IMR-90 (cell line): ENCODE data around the gene AKR1C8. TPM values are rescaled to one million over a fixed set of nuclear protein-coding genes. Genes with fewer than 3 reads are reported as not detected.
"Not testable (repeated sequence)": the region's sequence is repeated elsewhere in the genome, so short reads cannot be mapped to it uniquely, and the experiment has no call there.

ENCODE experiments used
- ATAC-seq: fragments of 200-7000 bp; cut with Tn5 transposase; 2 replicates; pipeline ENCODE4 v1.9.1; 2020; ENCODE audit warnings: low read depth, mild to moderate bottlenecking, moderate library complexity
- BruUV-seq: library from RNA; stranded (reverse); fragments of 400-500 nt; replicated peaks from 2 replicates; lab custom pipeline; 2021; lab: Mats Ljungman, UMichigan
- CTCF ChIA-PET: fragments of 300-600 bp; formaldehyde crosslinking; extraction: SDS; loops from one replicate; lab custom pipeline; 2021; ENCODE audit warnings: antibody characterized with exemption; lab: Yijun Ruan, JAX
- POLR2A ChIA-PET: fragments of 300-600 bp; sonication (Branson Sonifier 250); formaldehyde crosslinking; loops from one replicate; lab custom pipeline; 2022; ENCODE audit warnings: antibody characterized with exemption; ENCODE audit not compliant: unreplicated experiment; lab: Charles Lee
- DNase-seq: peaks from one replicate; pipeline ENCODE4 v3.0.0; 2013
- H2AFZ ChIP-seq: replicated peaks from 2 replicates; pipeline ENCODE3; 2013; ENCODE audit warnings: low read length, mild to moderate bottlenecking; ENCODE audit not compliant: poor library complexity
- H2AK5ac ChIP-seq: 2 replicates; pipeline ENCODE4 v1.6.1; 2013; ENCODE audit warnings: low read depth, low read length, inconsistent platforms
- H2AK9ac ChIP-seq: replicated peaks from 2 replicates; pipeline ENCODE3; 2013; ENCODE audit warnings: mild to moderate bottlenecking, low read depth, low read length, moderate library complexity; ENCODE audit not compliant: poor library complexity
- H2BK120ac ChIP-seq: 2 replicates; pipeline ENCODE4 v1.6.1; 2013; ENCODE audit warnings: low read depth, low read length, inconsistent platforms
- H2BK15ac ChIP-seq: 3 replicates; pipeline ENCODE4 v1.6.1; 2013; ENCODE audit warnings: low read depth, low read length, inconsistent platforms
- H2BK20ac ChIP-seq: 2 replicates; pipeline ENCODE4 v1.6.1; 2013; ENCODE audit warnings: low read depth, mild to moderate bottlenecking, inconsistent platforms, low read length, moderate library complexity
- H2BK5ac ChIP-seq: 2 replicates; pipeline ENCODE4 v1.6.1; 2013; ENCODE audit warnings: mild to moderate bottlenecking, low read depth, low read length, inconsistent platforms; ENCODE audit not compliant: poor library complexity, severe bottlenecking
- H3K14ac ChIP-seq: replicated peaks from 2 replicates; pipeline ENCODE4 v1.6.1; 2013; ENCODE audit warnings: low read depth, low read length, inconsistent platforms
- H3K18ac ChIP-seq: 2 replicates; pipeline ENCODE4 v1.6.1; 2013; ENCODE audit warnings: low read depth, low read length, control low read depth
- H3K23ac ChIP-seq: 2 replicates; pipeline ENCODE4 v1.6.1; 2013; ENCODE audit warnings: low read depth, low read length, inconsistent platforms
- H3K27ac ChIP-seq: 2 replicates; pipeline ENCODE4 v1.5.1; 2013; ENCODE audit warnings: mild to moderate bottlenecking, control low read depth, low read length; ENCODE audit not compliant: insufficient read depth
- H3K27me3 ChIP-seq: 2 replicates; pipeline ENCODE4 v1.6.1; 2013; ENCODE audit warnings: low read length; ENCODE audit not compliant: control insufficient read depth, insufficient read depth
- H3K36me3 ChIP-seq: 2 replicates; pipeline ENCODE4 v1.6.1; 2013; ENCODE audit warnings: low read length, mixed read lengths; ENCODE audit not compliant: control insufficient read depth, insufficient read depth
- H3K4ac ChIP-seq: 2 replicates; pipeline ENCODE4 v1.6.1; 2013; ENCODE audit warnings: low read depth, low read length, inconsistent platforms
- H3K4me1 ChIP-seq: 2 replicates; pipeline ENCODE4 v1.6.1; 2013; ENCODE audit warnings: low read length, mixed read lengths; ENCODE audit not compliant: control insufficient read depth, insufficient read depth
- H3K4me2 ChIP-seq: 2 replicates; pipeline ENCODE4 v1.6.1; 2013; ENCODE audit warnings: low read depth, mild to moderate bottlenecking, control low read depth, low read length, moderate library complexity
- H3K4me3 ChIP-seq: 2 replicates; pipeline ENCODE4 v1.5.1; 2013; ENCODE audit warnings: low read depth, mild to moderate bottlenecking, control low read depth, low read length, moderate library complexity; ENCODE audit not compliant: insufficient read depth
- H3K56ac ChIP-seq: 2 replicates; pipeline ENCODE4 v1.6.1; 2013; ENCODE audit warnings: low read length, inconsistent platforms; ENCODE audit not compliant: insufficient read depth; ENCODE audit errors: extremely low read depth
- H3K79me1 ChIP-seq, 2 experiments: 2 replicates each; pipeline ENCODE4 v1.6.1; 2013; ENCODE audit warnings: low read length in 2 of 2, inconsistent platforms in 1 of 2, low read depth in 1 of 2
- H3K9ac ChIP-seq: 2 replicates; pipeline ENCODE4 v1.6.1; 2013; ENCODE audit warnings: low read depth, low read length, control low read depth
- H3K9me1 ChIP-seq: 2 replicates; pipeline ENCODE4 v1.6.1; 2013; ENCODE audit warnings: low read length, inconsistent platforms; ENCODE audit not compliant: insufficient read depth
- H3K9me3 ChIP-seq: 2 replicates; pipeline ENCODE4 v1.6.1; 2013; ENCODE audit warnings: low read length; ENCODE audit not compliant: control insufficient read depth, insufficient read depth
- H4K20me1 ChIP-seq: 2 replicates; pipeline ENCODE4 v1.6.1; 2013; ENCODE audit warnings: low read length, inconsistent platforms; ENCODE audit not compliant: insufficient read depth
- H4K5ac ChIP-seq: 2 replicates; pipeline ENCODE4 v1.6.1; 2013; ENCODE audit warnings: mild to moderate bottlenecking, low read depth, low read length, control low read depth
- H4K8ac ChIP-seq, 2 experiments: 2 replicates each; pipeline ENCODE4 v1.6.1; 2013; ENCODE audit warnings: low read depth in 2 of 2, low read length in 2 of 2, control low read depth in 1 of 2, inconsistent platforms in 1 of 2
- H4K91ac ChIP-seq: 2 replicates; pipeline ENCODE4 v1.6.1; 2013; ENCODE audit warnings: low read depth, low read length, inconsistent platforms; ENCODE audit not compliant: insufficient read depth
- MAFK ChIP-seq: IDR thresholded peaks from 2 replicates; pipeline ENCODE4 v1.6.1; 2012; ENCODE audit warnings: low read depth, low read length, improper control_type of control experiment
- MXI1 ChIP-seq: IDR thresholded peaks from 2 replicates; pipeline ENCODE4 v1.6.1; 2012; ENCODE audit warnings: low read depth, mild to moderate bottlenecking, low read length, moderate library complexity, borderline replicate concordance
- SMC3 ChIP-seq: fragments of 150-350 bp; IDR thresholded peaks from 2 replicates; pipeline ENCODE4 v1.6.1; 2016; ENCODE audit warnings: low read depth, mild to moderate bottlenecking, antibody characterized with exemption, low read length, moderate library complexity
- WGBS, 2 experiments: methylation state at CpG; one replicate each; pipeline versions ENCODE4 v1.1.5 to v1.1.7; 2013; ENCODE audit warnings: missing lambda C conversion rate in 2 of 2; ENCODE audit not compliant: insufficient read length in 1 of 2; ENCODE audit errors: extremely low coverage in 2 of 2; 5-methylcytosine and 5-hydroxymethylcytosine counted together
- dilution Hi-C: fragments of 300-500 bp; cut with HindIII; formaldehyde crosslinking; loops from one replicate; pipeline ENCODE4 v1.14.3; 2018; ENCODE audit warnings: low sequenced_read_pairs; ENCODE audit not compliant: unreplicated experiment
- in situ Hi-C: fragments of 300-500 bp; cut with MboI; formaldehyde crosslinking; loops from 3 replicates; pipeline ENCODE4 v1.14.3; 2019; ENCODE audit warnings: low sequenced_read_pairs, inconsistent platforms, mixed read lengths
- intact Hi-C: fragments of 100-400 bp; cut with micrococcal nuclease; formaldehyde crosslinking; loops from 2 replicates; pipeline ENCODE4 v1.10.0; 2022
- polyA plus RNA-seq, 3 experiments: library from polyadenylated mRNA; depleted of rRNA; stranded (reverse); fragments of >200 nt; gene quantifications; 2 replicates each; pipeline ENCODE4 v1.2.3, GENCODE V29; 2012; ENCODE audit warnings: low replicate concordance in 1 of 3
- total RNA-seq: library from RNA; depleted of rRNA; stranded (reverse); fragments of >200 nt; gene quantifications from 2 replicates; pipeline ENCODE4 v1.2.3, GENCODE V29; 2012
- TF ChIP-seq, protein P1 (sequence below): conservative IDR thresholded peaks from 2 replicates; pipeline ENCODE4 v1.5.1; 2012; ENCODE audit warnings: mild to moderate bottlenecking, low read depth, low read length, improper control_type of control experiment

The AKR1C8 gene
- total and polyA plus RNA-seq, 2 of the 4 experiments (the other 2 are of a cell fraction) = not detected

DNA sequence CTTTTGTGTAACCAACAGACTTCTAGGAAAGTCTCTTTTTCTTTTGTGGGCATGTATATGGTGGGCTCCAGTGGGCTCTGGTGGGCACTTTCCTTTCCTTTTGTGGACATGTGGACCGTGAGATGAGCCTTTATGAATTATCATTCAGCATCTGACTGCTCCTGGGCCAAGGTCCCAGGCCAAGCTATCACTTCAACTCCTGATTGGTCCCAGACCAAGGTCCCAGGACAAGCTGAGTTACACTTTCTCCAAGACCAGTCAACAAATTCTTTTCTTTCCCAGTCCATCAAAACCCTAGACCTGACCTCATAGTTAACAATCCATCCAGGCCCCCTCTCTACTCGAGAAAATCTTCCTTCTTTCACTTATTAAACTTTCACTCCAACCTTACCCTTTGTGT is 1.0 kb downstream of the AKR1C8 start:
- Histone ChIP-seq H3K4ac (no peak overlapping the region), H3K4me3 (no peak overlapping the region)
- CTCF ChIA-PET = no interaction called here

DNA sequence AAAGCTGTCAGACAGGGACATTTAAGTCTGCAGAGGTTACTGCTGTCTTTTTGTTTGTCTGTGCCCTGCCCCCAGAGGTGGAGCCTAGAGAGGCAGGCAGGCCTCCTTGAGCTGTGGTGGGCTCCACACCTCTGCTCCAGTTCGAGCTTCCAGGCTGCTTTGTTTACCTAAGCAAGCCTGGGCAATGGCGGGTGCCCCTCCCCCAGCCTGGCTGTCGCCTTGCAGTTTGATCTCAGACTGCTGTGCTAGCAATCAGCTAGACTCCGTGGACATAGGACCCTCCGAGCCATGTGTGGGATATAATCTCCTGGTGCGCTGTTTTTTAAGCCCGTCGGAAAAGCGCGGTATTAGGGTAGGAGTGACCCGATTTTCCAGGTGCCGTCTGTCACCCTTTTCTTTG is 4.4 kb downstream of the AKR1C8 start:
- H4K20me1 ChIP-seq, H3K23ac ChIP-seq, H3K9me3 ChIP-seq, H3K4me3 ChIP-seq, H3K27ac ChIP-seq, BruUV-seq, H3K4ac ChIP-seq, H3K4me2 ChIP-seq, H3K36me3 ChIP-seq, H3K14ac ChIP-seq, H3K9me1 ChIP-seq, ATAC-seq, H3K79me1 ChIP-seq, H3K9ac ChIP-seq, H3K18ac ChIP-seq, H2BK15ac ChIP-seq, H3K27me3 ChIP-seq, dilution Hi-C loops, H4K5ac ChIP-seq, H2AK9ac ChIP-seq, H3K56ac ChIP-seq, DNase-seq, H2AK5ac ChIP-seq, CTCF ChIA-PET, in situ Hi-C loops, POLR2A ChIA-PET, H2BK20ac ChIP-seq, H2BK5ac ChIP-seq, H4K8ac ChIP-seq, H4K91ac ChIP-seq, H2BK120ac ChIP-seq, H3K4me1 ChIP-seq, intact Hi-C loops, H2AFZ ChIP-seq: not testable (repeated sequence)
- 39% methylated on average over 3 of the region's 12 CpGs; no CpG with 5 or more reads in 1 of the 2 experiments for WGBS, 2 experiments

More for the DNA sequence above, 1.0 kb downstream of the AKR1C8 start:
- Histone ChIP-seq H2AFZ (no peak overlapping the region), H4K8ac (no peak overlapping the region), H3K9ac (no peak overlapping the region), H3K23ac (no peak overlapping the region), H4K91ac (no peak overlapping the region), H3K79me1 (no peaks in the 10 kb centered on the region), H3K18ac (no peak overlapping the region), H2AK9ac (no peak overlapping the region), H2BK15ac (no peak overlapping the region), H3K4me1 (no peaks in the 10 kb centered on the region), H3K27me3 (no peaks in the 10 kb centered on the region), H3K4me2 (no peak overlapping the region), H3K36me3 (no peaks in the 10 kb centered on the region), H4K20me1 (no peaks in the 10 kb centered on the region), H3K9me3 (no peaks in the 10 kb centered on the region), H3K27ac (no peak overlapping the region), H2BK20ac (no peak overlapping the region), H3K9me1 (no peaks in the 10 kb centered on the region), H2AK5ac (no peak overlapping the region), H2BK120ac (no peak overlapping the region), H3K14ac (no peak overlapping the region), H4K5ac (no peak overlapping the region), H2BK5ac (no peak overlapping the region), H3K56ac (no peak overlapping the region)
- WGBS, 2 experiments = no CpG with 5 or more reads among the region's 2 CpGs
- in situ Hi-C loops = no loop called here
- intact Hi-C loops = no loop called here
- TF ChIP-seq SMC3 = no peak
- TF ChIP-seq, protein P1, sequence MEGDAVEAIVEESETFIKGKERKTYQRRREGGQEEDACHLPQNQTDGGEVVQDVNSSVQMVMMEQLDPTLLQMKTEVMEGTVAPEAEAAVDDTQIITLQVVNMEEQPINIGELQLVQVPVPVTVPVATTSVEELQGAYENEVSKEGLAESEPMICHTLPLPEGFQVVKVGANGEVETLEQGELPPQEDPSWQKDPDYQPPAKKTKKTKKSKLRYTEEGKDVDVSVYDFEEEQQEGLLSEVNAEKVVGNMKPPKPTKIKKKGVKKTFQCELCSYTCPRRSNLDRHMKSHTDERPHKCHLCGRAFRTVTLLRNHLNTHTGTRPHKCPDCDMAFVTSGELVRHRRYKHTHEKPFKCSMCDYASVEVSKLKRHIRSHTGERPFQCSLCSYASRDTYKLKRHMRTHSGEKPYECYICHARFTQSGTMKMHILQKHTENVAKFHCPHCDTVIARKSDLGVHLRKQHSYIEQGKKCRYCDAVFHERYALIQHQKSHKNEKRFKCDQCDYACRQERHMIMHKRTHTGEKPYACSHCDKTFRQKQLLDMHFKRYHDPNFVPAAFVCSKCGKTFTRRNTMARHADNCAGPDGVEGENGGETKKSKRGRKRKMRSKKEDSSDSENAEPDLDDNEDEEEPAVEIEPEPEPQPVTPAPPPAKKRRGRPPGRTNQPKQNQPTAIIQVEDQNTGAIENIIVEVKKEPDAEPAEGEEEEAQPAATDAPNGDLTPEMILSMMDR = no peak
- no peak for TF ChIP-seq MXI1
- no peak for TF ChIP-seq MAFK
- DNase-seq (no peak), ATAC-seq (no peak)
- BruUV-seq = no TSS peak
- dilution Hi-C loops = no loop called here
- POLR2A ChIA-PET = no interaction called here
